CD4-positive, alpha-beta T cell treated with Interleukin-15 for 4 hours (primary cell): Measurements from ENCODE around the gene TEX54.
"Not testable (repeated sequence)": the region's sequence is repeated elsewhere in the genome, so short reads cannot be mapped to it uniquely, and the experiment has no call there.

Experiments
- DNase-seq: peaks from one replicate; pipeline ENCODE4 v3.0.0-alpha.2; 2020; ENCODE audit warnings: low spot score

Gene TEX54

GRCh38 chr11:62855571-62856332, 23.1 kb upstream of the TEX54 start:
- peak; percentile 98 for DNase-seq

GRCh38 chr11:62854825-62855570, 22.4 kb upstream of the TEX54 start:
- DNase-seq = no peak

GRCh38 chr11:62854013-62854824, 21.6 kb upstream of the TEX54 start:
- no peak for DNase-seq

GRCh38 chr11:62853279-62853965, 20.8 kb upstream of the TEX54 start:
- DNase-seq = peak; percentile 66

GRCh38 chr11:62852523-62853188, 20.0 kb upstream of the TEX54 start:
- DNase-seq = no peak

- no peak for DNase-seq
These were observed 19.3 kb upstream of the TEX54 start for GRCh38 chr11:62851807-62852522.

GRCh38 chr11:62850911-62851806, 18.5 kb upstream of the TEX54 start:
- no peak for DNase-seq

GRCh38 chr11:62847767-62848314, 15.2 kb upstream of the TEX54 start:
- DNase-seq = no peak

GRCh38 chr11:62846177-62846576, 13.5 kb upstream of the TEX54 start:
- DNase-seq = no peak

GRCh38 chr11:62844154-62844553, 11.5 kb upstream of the TEX54 start:
- DNase-seq = no peak

GRCh38 chr11:62843466-62843865, 10.8 kb upstream of the TEX54 start:
- DNase-seq = no peak

- not testable (repeated sequence) for DNase-seq
These were observed 10.2 kb upstream of the TEX54 start for GRCh38 chr11:62842891-62843290.

GRCh38 chr11:62842171-62842741, 9.6 kb upstream of the TEX54 start:
- DNase-seq = peak; percentile 19

- DNase-seq = peak; percentile 93
These were observed 8.9 kb upstream of the TEX54 start for GRCh38 chr11:62841361-62842170.

GRCh38 chr11:62840721-62841360, 8.2 kb upstream of the TEX54 start:
- DNase-seq = peak; percentile 69

- DNase-seq = peak; percentile 93
These were observed 6.7 kb upstream of the TEX54 start, which contains the start of gene WDR74 for GRCh38 chr11:62839050-62839945. Gene WDR74 (minus strand): TSS chr11:62839590. CDS start chr11:62839570, 20 bp downstream.
